ENCODE data around the gene PTGES3. TPM values are rescaled to one million over a fixed set of nuclear protein-coding genes. Genes with fewer than 3 reads are reported as not detected.

The PTGES3 gene
- total and polyA plus RNA-seq, 10 of the 15 experiments (the other 5 are each of a cell fraction or from before 2014, with no cell fraction given): 117 to 520 (median 175) TPM

- TF ChIP-seq ATF3 (IDR thresholded peaks at IDR 0.05; ENCODE audit: borderline replicate concordance, extremely low read depth, low read depth, low read length): no peak
- peak; percentile 79 for TF ChIP-seq MXI1 (IDR thresholded peaks at IDR 0.05; ENCODE audit: low read depth, low read length)
- 0 out of 2 replicates have a peak, but pooled peaks have one; percentile 52 for TF ChIP-seq PAX5 (IDR thresholded peaks at IDR 0.05; ENCODE audit: borderline replicate concordance, low read depth, low read length)
- TF ChIP-seq BCL11A (IDR thresholded peaks at IDR 0.05; ENCODE audit: low read depth, low read length): no peak
- TF ChIP-seq TARDBP (IDR thresholded peaks at IDR 0.05; ENCODE audit: borderline replicate concordance): peak; percentile 88
- no peak for TF ChIP-seq SUZ12 (IDR thresholded peaks at IDR 0.05; ENCODE audit: unreplicated experiment)
- peak; percentile 33 for TF ChIP-seq SKIL (IDR thresholded peaks at IDR 0.05; ENCODE audit: low read depth, poor library complexity, severe bottlenecking)
- peak; percentile 98 for TF ChIP-seq SP1 (IDR thresholded peaks at IDR 0.05; ENCODE audit: low read depth, low read length)
- 0 out of 4 replicates have a peak, but pooled peaks of 1 of the 2 experiments have one; percentile 40 for TF ChIP-seq IKZF2 (IDR thresholded peaks at IDR 0.05)
- peak; percentile 52 for TF ChIP-seq MYC (IDR thresholded peaks at IDR 0.05; ENCODE audit: insufficient read depth, insufficient read length, insufficient replicate concordance, low read length, severe bottlenecking)
- 0 out of 4 replicates have a peak, but pooled peaks of 1 of the 2 experiments have one; percentile 40 for TF ChIP-seq SRF (IDR thresholded peaks at IDR 0.05; ENCODE audit: low read depth in 2 of 2, low read length in 2 of 2)
- peak; percentile 68; the same call in 1 of the 2 replicates for TF ChIP-seq ZNF207 (IDR thresholded peaks at IDR 0.05; ENCODE audit: borderline replicate concordance)
- peak; percentile 63 for TF ChIP-seq BCL3 (IDR thresholded peaks at IDR 0.05; ENCODE audit: borderline replicate concordance, insufficient read depth, low read depth, low read length, poor library complexity, severe bottlenecking)
- peak; percentile 10; the same call in 1 of the 2 replicates for TF ChIP-seq RAD51 (IDR thresholded peaks at IDR 0.05)
- no peak for TF ChIP-seq CHD4 (IDR thresholded peaks at IDR 0.05)
- TF ChIP-seq CBFB (IDR thresholded peaks at IDR 0.05; ENCODE audit: low read depth): peak; percentile 84; the same call in 1 of the 2 replicates
- TF ChIP-seq POLR2AphosphoS5 (IDR thresholded peaks at IDR 0.05; ENCODE audit: low read length): no peak
- TF ChIP-seq JUND (IDR thresholded peaks at IDR 0.05; ENCODE audit: low read depth, low read length): no peak
- peak; percentile 64 to 69; a peak in 3 of 4 replicates for TF ChIP-seq BHLHE40 (IDR thresholded peaks at IDR 0.05; ENCODE audit: borderline replicate concordance in 1 of 2, low read depth in 2 of 2, low read length in 1 of 2)
- no peak for TF ChIP-seq RELA (IDR thresholded peaks at IDR 0.05; ENCODE audit: borderline replicate concordance, partially characterized antibody)
- TF ChIP-seq NR2C2 (IDR thresholded peaks at IDR 0.05; ENCODE audit: borderline replicate concordance, control insufficient read depth, insufficient read length, low read depth): no peak
- no peak for TF ChIP-seq ESRRA (IDR thresholded peaks at IDR 0.05; ENCODE audit: low read length)
- no peak for TF ChIP-seq ZNF622 (IDR thresholded peaks at IDR 0.05)
- TF ChIP-seq, protein P1, sequence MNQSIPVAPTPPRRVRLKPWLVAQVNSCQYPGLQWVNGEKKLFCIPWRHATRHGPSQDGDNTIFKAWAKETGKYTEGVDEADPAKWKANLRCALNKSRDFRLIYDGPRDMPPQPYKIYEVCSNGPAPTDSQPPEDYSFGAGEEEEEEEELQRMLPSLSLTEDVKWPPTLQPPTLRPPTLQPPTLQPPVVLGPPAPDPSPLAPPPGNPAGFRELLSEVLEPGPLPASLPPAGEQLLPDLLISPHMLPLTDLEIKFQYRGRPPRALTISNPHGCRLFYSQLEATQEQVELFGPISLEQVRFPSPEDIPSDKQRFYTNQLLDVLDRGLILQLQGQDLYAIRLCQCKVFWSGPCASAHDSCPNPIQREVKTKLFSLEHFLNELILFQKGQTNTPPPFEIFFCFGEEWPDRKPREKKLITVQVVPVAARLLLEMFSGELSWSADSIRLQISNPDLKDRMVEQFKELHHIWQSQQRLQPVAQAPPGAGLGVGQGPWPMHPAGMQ (IDR thresholded peaks at IDR 0.05; ENCODE audit: borderline replicate concordance): no peak
Measured at GRCh38 chr12:56630180-56630632, 57.9 kb downstream of the PTGES3 start, which contains the start of gene BAZ2A (continued).
